Measurements from ENCODE around the gene NPAS3.

Gene NPAS3

DNA sequence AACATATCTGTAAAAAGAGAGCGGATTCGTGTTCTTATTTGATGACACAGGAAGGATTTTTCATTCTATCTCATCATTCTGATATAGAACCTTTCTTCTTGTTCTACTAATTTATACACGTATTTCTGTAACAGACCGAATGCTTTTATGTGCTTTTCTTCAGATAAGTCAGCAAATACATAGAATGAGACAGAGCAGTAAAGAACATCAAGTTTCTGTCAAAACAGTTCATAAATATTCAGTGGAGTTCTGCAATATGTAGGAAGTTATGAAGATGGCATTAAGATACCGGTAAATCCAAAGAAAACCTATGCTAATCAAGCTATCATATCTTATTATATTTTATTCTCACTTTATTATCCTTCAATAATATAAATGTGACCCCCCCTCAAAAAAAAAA is 731.6 kb downstream of the NPAS3 start:
- ChIA-PET POLR2A (ENCODE audit: low non-redundant PET) (no interaction called here), CTCF (no interaction called here)
- no peak for DNase-seq (ENCODE audit: low spot score)
- TF ChIP-seq, protein P1, sequence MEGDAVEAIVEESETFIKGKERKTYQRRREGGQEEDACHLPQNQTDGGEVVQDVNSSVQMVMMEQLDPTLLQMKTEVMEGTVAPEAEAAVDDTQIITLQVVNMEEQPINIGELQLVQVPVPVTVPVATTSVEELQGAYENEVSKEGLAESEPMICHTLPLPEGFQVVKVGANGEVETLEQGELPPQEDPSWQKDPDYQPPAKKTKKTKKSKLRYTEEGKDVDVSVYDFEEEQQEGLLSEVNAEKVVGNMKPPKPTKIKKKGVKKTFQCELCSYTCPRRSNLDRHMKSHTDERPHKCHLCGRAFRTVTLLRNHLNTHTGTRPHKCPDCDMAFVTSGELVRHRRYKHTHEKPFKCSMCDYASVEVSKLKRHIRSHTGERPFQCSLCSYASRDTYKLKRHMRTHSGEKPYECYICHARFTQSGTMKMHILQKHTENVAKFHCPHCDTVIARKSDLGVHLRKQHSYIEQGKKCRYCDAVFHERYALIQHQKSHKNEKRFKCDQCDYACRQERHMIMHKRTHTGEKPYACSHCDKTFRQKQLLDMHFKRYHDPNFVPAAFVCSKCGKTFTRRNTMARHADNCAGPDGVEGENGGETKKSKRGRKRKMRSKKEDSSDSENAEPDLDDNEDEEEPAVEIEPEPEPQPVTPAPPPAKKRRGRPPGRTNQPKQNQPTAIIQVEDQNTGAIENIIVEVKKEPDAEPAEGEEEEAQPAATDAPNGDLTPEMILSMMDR (conservative IDR thresholded peaks at IDR 0.05; ENCODE audit: low read depth), result no peak
- no peak overlapping the region for H3K27ac ChIP-seq

DNA sequence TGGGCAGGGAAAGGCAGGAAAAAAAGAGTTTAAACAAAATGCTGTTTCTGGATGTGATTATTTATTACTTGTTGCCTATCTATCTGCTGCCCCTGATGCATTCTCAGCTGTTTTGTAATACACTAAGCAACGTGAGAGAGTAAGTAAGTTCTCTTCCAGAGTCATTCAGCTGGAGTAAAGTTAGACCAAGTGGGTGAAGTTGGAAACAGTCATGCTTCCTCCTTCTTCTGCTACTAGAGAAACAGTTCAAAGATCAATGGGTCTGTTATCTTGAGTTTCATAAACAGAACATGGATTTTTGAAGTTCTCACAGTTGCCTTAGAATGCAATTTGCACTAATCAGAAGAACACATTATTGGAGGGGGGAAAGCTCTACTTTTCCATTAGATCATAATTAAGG is 732.9 kb downstream of the NPAS3 start:
- ChIA-PET POLR2A (ENCODE audit: low non-redundant PET) (no interaction called here), CTCF (no interaction called here)
- DNase-seq (ENCODE audit: low spot score), result no peak
- H3K27ac ChIP-seq, result no peak overlapping the region
- TF ChIP-seq, protein P1 (conservative IDR thresholded peaks at IDR 0.05; ENCODE audit: low read depth), result no peak

DNA sequence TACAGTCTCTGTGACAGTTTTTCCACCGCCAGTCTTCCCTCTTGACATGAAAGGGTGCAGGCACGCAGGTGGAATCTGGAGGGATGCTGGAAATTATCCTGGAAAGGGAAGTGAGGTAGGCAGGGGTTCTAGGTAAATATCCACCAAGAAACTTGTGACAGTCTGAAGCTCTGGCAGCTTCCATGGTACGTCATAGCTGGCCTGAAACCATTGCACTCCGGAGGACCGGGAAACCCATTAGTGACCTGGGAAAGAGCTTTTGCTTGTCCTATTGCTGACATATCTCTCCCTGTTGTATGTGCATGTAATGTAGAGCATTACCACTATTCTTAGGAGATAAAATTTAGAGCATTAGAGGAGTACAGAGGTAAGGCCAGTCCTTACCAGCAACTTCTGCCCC is 736.2 kb downstream of the NPAS3 start:
- ChIA-PET POLR2A (ENCODE audit: low non-redundant PET) (no interaction called here), CTCF (interaction anchor here (1.2 to 1.3 kb wide), 3 partner anchors 15 to 118 kb away, joined by 3 to 4 read pairs (median 3); no protein-coding TSS in a partner anchor)
- no peak overlapping the region for H3K27ac ChIP-seq
- TF ChIP-seq, protein P1 (conservative IDR thresholded peaks at IDR 0.05; ENCODE audit: low read depth), result no peak
- no peak for DNase-seq (ENCODE audit: low spot score)

DNA sequence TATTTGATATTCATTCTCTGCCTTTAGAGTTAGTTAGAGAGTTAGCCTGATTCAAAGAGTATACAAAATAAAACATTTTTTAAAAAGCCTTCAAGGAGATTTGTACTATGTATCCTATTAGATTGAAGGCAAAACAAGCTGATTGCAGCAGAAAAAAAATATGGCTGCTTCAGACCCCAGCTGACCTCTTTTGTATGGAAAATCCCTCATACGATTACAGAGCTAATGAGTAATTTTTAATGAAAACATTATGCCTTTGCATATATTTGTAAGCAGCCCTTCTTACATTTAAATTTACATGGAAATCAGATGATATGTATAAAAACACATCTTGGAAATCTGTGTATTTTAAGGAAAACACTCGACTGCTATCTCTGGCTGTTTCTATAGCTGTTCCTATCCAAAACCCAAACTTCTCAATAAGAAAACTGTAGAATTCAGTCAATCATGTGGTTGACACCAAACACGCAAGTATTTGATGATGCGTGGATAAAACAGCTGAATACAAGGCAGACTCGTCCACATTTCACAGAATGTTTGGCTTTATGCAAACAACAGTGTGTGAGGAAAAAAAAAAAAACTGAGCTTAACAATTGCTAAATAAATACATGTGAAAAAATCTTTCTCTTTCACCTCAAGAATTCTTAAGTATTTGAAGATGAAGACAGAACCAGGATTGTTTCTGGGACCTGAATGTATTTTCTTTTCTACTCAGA is 736.9 kb downstream of the NPAS3 start:
- CTCF ChIA-PET, result interaction anchor here (0.6 to 1.3 kb wide), 8 partner anchors 15 to 446 kb away, joined by 3 to 6 read pairs (median 3); no protein-coding TSS in a partner anchor
- TF ChIP-seq, protein P1 (conservative IDR thresholded peaks at IDR 0.05; ENCODE audit: low read depth), result no peak
- no peak for DNase-seq (ENCODE audit: low spot score)
- POLR2A ChIA-PET (ENCODE audit: low non-redundant PET), result no interaction called here
- H3K27ac ChIP-seq, result no peak overlapping the region

DNA sequence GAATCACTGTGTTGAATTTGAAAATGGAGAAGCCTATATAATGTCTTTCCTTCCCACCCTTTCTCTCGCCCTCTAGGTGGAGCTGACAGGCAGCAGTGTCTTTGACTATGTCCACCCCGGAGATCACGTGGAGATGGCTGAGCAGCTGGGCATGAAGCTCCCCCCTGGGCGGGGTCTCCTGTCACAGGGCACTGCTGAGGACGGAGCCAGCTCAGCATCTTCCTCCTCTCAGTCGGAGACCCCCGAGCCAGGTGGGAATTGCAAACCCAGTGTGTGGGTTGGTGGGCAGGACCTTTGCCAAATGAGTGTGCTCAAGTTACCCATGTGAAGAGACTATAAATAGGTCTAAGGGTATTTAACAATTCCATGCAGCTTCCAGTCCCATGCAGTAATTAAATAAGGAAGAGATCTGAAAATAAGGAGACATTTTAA is 737.5 kb downstream of the NPAS3 start:
- CTCF ChIA-PET, result interaction anchor here (0.6 to 1.3 kb wide), 8 partner anchors 15 to 447 kb away, joined by 3 to 6 read pairs (median 3); no protein-coding TSS in a partner anchor
- POLR2A ChIA-PET (ENCODE audit: low non-redundant PET), result no interaction called here
- peak; percentile 52 for DNase-seq (ENCODE audit: low spot score)
- H3K27ac ChIP-seq, result no peak overlapping the region
- TF ChIP-seq, protein P1 (conservative IDR thresholded peaks at IDR 0.05; ENCODE audit: low read depth), result no peak

DNA sequence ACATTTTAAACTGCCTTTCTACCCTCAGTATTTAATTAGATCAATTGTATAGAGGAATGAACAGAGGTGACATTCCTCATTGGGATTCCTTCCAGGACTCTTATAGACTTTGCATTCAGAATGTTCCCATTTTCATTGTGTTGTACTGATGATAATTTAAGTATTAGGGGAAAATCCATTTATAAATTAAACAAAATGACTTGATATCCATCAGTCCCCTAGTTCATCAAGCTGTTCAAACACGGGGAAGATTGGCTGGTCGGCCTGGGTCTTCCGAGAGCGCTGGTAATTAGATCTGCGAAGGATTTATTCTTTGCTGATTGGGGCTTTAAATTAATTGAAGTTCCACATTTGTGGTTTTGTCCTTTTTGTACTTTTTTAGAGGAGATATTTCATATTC is 738.2 kb downstream of the NPAS3 start:
- DNase-seq (ENCODE audit: low spot score), result no peak
- ChIA-PET CTCF (no interaction called here), POLR2A (ENCODE audit: low non-redundant PET) (no interaction called here)
- no peak overlapping the region for H3K27ac ChIP-seq
- TF ChIP-seq, protein P1 (conservative IDR thresholded peaks at IDR 0.05; ENCODE audit: low read depth), result no peak

Data from RWPE1 (cell line).